C4-2B (cell line): ENCODE data around the gene PLEKHO2.

Experiments used
- ZFX ChIP-seq: fragments of 450-650 bp; IDR thresholded peaks from 2 replicates; pipeline ENCODE4 v1.6.1; 2017
- TF ChIP-seq, protein P1 (sequence below): fragments of 450-650 bp; conservative IDR thresholded peaks from 2 replicates; pipeline ENCODE4 v1.5.1; 2017; ENCODE audit warnings: mild to moderate bottlenecking

DNA sequence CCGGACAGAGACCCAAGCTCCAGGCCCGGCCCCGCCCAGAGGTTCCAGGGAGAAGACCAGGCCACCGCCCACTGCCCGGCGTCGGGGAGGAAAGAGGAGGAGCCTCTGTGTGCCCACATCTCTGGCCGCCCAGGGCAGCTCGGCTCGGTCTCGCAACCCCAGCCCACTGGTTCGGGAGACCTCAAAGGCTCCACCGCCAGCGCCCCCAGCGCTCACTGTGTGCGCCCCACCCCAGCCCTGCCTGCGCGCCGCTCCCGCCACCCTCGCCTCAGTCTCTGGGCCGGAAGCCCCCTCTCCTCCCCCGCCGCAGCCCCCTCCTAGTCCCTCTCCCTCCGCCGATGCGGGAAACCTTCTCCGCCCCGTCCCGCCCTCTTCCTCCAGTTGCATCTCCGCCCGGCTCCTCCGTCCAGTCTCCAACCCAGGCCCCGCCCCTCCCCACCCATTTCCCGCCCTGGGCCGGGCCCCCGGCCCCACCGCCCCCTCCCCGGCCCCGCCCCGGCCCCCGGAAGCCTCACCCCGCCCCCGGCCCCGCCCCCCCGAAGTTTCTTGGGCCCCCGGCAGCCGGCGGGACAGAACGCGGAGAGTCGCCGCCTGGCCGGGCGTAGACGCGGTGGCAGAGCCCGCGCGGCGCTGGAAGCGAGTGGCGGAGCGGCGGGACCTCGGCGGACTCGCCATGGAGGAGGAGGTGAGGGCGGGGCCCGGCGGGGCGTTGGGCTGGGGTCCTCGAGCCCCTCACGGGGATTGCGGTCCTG lies at the start of gene PLEKHO2:
- TF ChIP-seq, protein P1, sequence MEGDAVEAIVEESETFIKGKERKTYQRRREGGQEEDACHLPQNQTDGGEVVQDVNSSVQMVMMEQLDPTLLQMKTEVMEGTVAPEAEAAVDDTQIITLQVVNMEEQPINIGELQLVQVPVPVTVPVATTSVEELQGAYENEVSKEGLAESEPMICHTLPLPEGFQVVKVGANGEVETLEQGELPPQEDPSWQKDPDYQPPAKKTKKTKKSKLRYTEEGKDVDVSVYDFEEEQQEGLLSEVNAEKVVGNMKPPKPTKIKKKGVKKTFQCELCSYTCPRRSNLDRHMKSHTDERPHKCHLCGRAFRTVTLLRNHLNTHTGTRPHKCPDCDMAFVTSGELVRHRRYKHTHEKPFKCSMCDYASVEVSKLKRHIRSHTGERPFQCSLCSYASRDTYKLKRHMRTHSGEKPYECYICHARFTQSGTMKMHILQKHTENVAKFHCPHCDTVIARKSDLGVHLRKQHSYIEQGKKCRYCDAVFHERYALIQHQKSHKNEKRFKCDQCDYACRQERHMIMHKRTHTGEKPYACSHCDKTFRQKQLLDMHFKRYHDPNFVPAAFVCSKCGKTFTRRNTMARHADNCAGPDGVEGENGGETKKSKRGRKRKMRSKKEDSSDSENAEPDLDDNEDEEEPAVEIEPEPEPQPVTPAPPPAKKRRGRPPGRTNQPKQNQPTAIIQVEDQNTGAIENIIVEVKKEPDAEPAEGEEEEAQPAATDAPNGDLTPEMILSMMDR = no peak
- no peak for TF ChIP-seq ZFX
